ENCODE measurements around the gene LHX3.

GRCh38 chr9:136204145-136204805, 653 bp downstream of the LHX3 start:
- no peak for TF ChIP-seq CTCF (IDR thresholded peaks at IDR 0.05)
- TF ChIP-seq POLR2A (IDR thresholded peaks at IDR 0.05) = no peak

All from uterus (tissue), 2 donors.